Measurements from ENCODE around the gene C1orf50. TPM values are rescaled to one million over a fixed set of nuclear protein-coding genes. Genes with fewer than 3 reads are reported as not detected.
"Not testable (repeated sequence)": the region's sequence is repeated elsewhere in the genome, so short reads cannot be mapped to it uniquely, and the experiment has no call there.

The C1orf50 gene
- total RNA-seq, 1 donor from 2014 or later = 5.9 TPM

DNA sequence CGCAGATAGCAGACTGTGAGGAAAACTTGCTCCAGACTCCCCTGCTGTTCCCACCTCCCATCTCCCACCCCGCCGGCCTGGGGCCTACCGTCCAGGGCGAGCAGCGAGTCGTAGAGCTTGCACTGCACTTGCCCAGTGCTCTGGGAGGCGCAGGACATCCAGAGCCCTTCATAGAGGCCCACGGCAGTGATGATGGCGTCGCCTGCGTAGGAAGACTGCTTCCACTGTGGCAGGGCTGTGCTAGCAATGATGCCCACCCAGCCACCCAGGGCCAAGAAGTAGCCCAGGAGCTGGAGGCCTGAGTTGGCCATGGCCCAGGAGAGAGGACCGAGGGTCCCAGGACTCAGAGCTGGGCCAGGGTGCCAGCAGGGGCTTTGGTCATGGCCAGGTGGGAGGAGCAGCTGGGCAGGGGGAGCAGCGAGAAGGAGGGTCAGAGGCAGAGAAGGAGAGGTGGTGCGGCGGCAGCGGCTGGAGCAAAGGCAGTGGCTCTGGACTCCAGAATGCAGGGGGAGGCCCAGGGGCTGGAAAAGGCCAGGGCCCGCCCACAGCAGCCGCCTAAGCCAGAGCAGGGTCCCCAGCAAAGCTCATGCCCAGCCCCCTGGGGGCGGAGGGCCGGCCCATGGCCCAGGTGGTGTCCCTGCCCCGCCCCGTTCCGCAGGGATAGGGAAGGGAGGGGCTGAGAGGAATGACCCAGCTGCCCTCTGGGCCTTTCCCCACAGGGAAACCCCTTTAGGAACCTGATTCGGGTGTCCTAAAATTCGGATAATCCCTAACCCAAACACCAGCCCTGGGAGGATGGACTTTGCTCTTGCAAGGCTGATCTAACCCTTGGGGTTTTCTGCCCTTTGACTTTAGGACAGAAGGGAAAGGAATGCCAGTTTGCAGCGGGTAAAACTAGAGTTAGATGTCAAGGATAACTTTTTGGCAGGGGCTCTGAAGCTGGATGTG is 27.0 kb upstream of the C1orf50 start, which contains the start of gene CLDN19:
CLDN19 (minus strand) TSS at position 484 of the 948 bp plus-strand sequence; CDS start at position 311, 173 bp downstream.
- peak; percentile 36 for DNase-seq

DNA sequence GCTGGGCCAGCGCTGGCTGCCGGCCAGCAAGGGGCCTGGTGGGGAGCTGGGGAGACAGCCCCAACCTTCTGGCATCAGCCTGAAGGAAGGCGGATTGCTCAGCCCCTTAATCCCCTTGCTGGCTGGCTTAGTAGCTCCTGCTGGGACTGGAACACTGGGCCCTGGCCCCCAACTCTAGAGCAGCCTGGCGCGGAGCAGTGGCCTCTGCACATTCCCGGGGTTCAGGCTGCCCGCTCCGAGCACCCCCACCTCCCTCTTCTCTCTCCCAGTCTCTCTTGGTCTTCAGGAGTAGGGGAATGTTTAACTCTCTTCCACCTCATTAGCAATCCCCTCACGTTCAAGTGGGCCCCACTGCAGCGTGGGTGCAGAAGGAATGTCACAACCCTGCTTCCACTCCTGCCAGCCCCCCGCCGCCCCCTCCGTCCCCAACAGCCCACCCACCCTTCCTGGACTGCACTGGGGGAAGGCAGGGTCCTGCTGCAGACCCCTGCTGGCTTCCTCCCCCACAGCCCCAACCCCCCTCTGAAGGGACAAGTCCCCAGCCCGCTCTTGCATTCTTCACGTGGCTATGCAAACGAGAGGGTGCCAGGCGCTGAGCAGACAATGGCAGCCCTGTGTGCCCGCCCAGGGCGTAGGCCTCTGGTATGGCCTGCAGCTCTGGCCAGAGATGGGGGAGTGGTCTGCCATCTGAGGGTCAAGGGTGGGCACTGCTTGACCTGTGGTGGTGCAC is 26.0 kb upstream of the C1orf50 start:
- DNase-seq = no peak

DNA sequence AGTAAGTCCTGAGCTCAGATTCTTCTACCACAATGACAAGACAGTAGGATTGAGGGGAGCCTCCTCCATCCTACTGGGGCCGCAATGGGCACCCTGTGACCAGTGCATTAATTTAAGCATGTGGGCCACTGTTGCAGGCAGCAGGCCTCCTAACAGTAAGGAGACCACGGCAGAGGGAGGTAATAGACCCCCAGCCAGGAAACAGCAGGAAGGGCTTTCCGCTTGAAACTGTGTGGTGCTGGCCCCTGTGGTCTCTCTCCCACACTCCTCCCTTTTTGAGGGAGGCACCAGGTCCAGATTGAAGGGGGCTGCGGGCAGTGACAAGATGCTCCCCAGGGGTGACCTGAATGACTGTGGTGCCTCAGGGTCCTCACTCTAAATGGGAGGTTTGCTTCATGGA is 25.3 kb upstream of the C1orf50 start:
- DNase-seq = no peak

DNA sequence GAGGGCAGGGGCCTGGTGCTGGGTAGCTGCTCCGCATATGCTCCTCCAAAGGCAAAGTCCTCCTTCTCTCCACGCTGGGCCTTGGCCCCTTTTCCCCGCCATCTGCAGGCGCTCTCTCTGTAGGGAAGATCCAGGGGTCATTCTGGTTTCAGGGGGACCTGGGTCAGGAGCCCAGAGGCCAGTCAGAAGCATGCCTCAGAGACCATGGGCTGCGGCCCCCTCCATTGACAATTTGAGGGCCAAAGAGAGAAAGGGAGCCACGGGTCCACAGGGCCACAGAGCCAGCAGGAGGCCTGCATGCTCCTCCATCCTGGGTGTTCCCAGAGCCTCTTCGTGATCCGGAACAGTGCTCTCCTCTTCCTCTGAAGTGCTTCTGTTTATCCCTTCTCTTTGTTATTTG is 24.9 kb upstream of the C1orf50 start:
- DNase-seq = no peak

DNA sequence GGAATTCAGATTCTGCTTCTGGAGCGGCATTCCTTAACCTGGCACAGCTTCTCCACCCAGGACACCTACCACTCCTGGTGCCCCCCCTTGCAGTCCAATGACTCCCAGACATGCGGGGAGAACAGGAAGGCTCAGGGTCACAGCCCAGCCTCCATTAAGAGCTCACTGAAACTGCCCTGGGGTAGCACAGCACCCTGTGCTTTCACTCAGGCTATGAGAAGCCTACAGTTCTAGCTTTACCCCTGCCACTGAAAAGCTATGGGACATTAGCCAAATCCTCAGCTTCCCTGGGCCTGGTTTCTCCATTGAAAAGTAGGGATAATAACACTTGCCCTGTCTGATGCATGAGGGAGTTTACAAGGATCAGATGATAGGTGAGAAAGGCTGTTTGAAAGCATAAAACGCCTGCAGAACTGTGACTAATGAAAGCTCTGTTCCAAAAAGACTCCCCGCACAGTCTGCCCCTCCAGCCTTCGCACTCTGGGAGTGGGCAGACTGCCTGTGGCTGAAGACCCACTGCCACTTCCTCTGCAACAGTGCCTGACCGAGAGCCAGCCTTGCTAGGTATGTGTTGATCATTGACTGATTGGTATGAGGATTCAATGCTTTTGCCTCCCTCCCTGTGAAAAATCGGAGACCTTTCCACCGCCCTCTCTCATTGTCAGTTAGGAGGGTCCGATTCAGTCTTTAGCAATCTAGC is 24.3 kb upstream of the C1orf50 start:
- DNase-seq = no peak

DNA sequence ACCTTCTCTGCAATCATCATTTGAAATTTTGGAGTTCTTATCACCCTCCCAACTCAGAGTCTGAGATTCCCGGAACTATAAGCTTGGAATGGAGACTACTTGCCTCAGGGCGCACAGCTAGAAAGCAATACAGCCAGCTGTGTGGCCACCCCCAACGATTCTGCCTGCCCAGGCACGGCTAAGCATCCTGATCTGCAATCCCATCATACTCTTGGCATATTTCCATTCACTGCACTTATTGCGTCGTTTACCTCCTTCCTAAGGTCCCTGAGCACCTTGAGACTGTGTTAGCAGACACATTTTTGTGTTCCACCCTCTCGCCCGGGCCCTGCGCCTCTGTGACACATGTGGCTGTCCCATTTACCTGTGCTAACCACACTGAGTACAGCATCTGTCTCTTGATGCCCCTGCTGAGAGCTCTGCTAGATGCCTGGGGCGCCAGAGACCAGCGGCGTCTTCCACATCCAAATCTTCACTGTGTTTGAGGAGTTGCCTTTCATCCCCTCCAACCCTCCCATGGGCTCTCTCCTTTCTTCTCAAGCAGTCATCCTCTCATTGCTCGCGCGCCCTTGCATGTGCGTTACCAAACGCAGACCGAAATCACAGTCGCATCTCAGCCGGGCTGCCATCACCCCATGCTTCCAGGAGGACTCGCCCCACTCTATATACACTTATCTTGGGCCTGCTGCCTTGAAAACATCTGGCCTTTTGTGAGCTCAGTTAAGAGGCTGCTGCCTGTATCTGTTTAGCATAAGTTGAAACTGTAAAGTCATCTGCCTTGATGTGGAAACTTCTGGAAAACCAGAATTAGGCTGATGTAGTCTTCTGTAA is 23.5 kb upstream of the C1orf50 start:
- peak; percentile 61 for DNase-seq

DNA sequence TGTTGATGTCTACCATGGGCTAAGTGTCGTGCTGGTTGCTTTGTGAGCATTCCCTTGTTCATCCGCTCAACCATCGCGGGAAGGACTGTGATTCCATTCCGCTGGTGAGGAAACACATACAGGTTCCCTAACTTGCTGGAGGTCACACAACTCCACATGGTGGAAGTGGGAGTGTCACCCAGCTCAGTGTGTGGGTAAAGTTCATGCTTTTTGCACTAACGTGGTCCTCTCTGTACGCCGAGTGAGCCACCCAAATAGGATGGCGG is 23.0 kb upstream of the C1orf50 start:
- no peak for DNase-seq

DNA sequence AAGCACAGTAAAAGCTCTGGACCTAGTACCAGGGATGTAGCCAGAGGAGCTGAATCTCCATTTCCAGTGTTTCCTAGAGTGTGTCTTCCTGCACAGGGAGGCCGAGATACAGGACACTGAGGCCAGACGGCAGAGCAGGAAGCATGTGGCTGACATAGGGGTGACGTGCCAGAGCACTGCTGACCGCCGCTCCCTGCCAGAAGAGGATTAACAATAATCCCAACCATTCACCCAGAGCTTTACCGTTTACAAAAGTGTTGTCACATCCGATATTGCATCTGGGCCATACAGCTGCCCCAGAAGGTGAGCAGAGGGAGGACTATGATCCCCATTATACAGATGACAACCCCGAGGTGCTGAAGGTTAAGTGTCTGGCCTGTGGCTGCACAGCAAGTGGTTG is 21.2 kb upstream of the C1orf50 start:
- no peak for DNase-seq

DNA sequence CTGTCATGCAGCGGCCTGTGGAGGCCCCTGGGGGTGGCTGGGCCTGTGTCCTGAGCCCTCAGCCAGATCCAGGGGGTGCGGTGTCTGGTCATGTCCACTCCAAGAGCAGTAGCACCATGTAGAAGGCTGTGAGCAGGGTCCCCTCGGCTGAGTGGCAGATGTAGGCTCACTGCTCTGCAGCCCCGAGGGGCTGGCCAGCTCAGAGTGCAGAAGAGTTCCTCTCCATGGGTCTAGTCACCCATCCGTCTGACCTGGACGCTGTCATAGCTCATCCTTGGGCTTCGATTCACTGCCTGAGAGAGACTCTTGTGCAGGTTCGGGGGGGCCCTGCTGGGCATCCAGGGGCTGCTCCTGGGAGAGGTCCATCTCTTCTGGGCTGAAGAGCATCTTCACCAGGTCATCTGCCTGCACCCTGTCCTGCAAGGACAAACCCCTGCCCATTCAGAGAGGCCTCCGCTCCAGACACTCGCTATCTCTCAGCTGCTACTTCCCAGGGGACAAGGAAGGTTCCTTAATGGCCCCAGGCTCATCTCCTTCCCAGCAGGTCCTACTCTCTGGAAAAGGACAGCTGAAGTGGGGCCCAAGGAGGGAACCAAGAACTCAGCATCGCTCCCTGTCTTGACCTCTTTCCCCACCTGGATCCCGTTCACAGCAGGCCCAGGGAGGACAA is 20.5 kb upstream of the C1orf50 start:
- DNase-seq = no peak

DNA sequence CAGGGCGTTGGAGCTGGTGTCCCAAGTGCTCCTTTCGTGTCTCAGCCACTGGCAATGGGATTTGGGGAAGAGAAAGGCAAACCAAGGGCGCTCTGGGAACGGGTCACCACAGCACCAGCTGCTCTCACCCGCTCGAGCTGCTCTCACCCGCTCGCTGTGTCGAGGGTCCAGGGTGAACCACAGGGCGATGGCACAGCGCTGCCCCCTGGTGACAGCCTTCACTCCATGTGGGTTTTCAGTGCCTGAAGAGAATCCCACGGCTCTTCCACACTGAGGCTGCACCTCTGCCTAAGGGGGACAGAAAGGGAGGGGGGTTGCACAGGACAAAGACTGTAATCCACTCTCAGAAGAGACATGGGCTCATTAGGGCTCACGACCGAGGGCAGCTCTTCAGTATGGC is 19.9 kb upstream of the C1orf50 start:
- peak; percentile 75 for DNase-seq

DNA sequence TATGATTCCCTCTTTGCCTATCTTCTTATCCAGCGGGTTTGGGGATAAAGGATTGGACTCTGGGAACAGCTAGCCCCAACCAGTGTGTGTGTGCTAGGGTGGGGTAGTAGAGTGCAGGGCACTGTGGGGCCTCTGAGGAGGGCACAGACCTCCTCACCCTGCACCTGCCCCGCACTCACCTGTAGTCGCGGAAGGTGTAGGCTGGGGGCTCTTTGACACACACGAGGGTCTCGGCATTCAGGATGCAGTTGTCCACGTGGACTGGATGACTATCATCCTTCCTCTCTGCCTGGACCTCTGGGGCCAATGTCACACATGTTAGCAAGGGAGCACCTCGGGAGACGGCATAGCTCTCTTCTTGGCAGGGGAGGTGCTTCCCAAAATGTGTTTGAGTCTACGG is 19.0 kb upstream of the C1orf50 start:
- no peak for DNase-seq

DNA sequence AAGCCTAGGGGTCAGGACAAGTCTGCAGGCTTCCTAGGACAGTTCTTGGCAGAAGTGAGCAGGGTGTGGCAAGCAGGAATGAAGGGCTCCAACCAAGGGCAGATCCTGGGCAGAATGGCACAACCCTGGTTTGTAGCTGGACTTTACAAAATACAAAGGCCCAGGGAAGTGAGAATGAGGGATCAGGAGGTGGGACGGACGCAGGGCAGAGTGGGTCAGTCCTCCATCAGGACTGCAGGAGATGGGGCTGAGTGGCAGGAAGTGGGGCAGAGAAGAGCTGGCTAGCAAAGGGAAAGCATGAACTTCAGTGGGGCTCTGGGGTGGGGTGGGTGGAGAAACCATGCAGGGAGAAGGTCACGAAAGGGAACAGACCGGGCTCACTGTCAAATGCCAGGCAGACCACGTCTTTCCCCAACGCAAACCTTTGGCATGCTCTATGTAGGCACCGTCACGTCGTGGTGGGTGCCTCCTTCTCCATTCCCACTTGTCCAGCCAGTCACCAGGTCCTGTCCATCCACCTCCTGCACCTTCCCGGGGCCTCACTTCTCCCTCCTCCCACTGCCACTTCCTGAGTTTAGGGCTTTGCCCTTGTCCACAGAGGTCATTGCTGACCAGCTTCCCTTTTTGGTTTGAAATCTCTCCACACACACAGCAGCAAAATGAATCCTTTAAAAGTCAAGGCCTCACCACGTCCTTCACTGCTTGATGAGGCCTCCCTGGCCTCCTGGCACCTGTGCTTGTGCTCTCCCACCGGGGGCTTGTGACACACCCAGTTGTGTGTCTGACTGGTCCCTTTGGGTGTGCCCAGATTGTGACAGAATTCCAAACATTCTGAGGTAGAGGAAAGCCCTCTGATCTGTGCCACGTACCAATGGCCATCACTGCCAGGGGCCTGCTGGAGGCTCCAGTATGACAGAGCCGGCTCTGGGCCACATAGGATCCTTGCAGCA is 18.3 kb upstream of the C1orf50 start:
- no peak for DNase-seq

DNA sequence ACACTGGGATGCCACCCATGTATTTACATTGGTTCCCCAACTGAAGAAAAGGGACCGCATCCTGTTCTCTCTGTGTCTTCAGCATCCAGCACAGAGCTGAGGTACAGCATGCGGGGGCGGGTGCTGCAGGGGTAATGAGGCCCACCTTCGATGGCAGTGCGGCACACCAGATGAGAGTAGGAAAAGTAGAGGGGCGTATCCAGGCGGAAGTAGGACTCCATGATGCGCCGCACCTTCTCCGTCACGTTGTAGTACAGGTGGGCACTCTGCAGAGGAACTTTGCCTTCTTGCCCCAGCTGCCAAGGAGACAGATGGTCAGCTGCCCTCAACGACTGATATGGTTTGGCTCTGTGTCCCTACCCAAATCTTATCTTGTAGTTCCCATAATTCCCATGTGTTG is 17.0 kb upstream of the C1orf50 start:
- no peak for DNase-seq

DNA sequence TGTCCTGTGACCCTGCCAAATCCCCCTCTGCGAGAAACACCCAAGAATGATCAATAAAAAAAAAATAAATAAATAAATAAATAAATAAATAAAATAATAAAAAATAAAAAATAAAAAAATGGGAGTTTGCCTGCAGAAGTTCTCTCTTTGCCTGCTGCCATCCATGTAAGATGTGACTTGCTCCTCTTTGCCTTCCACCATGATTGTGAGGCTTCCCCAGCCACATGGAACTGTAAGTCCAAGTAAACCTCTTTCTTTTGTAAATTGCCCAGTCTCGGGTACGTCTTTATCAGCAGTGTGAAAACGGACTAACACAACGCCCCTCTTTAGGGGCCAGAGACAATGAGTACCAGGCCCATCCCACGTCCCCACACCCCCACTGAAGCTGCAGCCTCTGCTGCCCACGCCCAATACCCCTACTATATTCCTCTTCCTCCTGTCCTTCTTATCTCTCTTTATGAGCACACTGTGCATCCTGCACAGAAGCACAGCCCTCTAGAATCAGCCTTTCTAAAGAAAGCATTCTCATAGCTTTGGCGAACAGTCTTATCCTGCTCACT is 15.5 kb upstream of the C1orf50 start:
- DNase-seq = not testable (repeated sequence)

DNA sequence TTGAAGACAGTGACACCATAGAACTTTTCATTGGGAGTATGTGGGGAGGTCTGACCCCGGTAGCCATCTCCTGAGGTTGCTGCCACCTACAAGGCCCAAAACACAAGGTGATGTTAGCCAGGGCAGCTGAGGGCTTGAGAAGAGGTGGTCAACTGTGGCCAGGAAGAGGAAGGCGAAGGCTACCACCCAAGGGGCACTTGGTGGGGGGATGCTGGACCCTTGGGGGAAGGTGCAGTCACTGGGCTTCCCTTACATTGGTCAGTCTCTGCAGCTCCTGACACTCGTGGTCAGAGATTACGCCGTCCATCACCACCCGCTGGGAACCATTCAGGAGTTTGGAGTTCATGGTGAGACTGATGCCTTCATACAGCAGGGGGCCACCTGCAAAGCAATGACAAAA is 14.8 kb upstream of the C1orf50 start:
- no peak for DNase-seq

DNA sequence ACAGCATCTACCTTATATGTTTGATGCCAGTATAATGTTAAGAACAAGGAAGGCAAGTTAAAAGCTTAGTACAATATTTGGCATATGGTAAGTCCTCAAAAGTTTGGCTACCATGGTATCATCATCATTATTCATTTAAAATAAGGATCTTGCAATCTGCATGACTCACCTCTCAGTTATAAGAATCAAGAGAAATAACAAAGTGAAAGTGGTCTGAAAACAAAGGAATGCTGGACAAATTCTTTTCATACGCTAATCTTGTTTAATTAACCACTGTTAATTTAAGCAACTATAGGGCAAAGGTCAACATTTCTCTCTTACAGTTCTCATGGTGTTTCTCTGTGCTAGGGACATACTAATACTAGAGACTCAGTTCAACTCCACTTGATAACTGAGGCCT is 14.0 kb upstream of the C1orf50 start:
- no peak for DNase-seq

DNA sequence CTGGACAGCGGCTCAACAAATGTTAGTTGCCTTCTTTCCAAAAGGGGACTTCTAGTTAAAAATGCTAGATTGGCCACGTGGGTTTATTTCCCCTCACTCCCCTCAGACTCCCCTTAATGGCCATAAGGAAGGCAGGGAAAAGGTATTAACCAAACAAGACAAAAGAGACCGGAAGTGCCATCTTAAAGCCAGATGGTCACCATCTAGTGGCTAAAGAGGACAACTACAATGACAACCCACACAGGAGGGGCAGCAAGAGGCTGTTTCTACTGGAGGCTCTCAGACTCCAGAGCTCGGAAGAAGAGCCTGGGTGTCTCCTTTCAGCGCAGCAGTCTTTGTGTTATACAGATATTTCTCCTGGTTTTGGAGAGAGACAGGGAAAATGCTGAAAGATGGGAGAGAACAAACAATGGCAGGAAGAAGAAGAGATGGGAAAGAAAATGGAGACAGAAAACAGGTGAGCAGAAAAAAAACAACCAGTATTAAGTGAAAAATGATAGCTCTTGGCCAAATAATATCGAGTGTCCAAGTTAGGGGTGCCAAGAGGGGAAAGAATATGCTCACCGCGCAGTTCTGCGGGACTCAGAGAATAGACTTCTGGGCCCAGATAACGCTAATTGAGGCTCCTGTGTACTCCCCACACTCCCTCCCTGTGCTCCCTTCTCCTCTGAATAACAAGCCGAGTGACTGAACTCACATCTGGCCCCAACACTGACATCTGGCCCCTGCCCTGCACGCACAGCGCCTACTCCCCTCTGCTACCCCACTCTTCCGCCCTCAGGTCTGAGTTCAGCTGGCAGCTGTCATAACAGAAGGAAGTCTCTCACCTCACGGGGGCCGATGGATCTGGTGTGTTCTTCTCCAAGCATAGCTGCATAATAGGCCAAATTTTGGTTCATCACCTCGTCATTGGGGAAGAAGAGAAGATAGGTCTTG is 9.8 kb upstream of the C1orf50 start:
- peak; percentile 69 for DNase-seq

DNA sequence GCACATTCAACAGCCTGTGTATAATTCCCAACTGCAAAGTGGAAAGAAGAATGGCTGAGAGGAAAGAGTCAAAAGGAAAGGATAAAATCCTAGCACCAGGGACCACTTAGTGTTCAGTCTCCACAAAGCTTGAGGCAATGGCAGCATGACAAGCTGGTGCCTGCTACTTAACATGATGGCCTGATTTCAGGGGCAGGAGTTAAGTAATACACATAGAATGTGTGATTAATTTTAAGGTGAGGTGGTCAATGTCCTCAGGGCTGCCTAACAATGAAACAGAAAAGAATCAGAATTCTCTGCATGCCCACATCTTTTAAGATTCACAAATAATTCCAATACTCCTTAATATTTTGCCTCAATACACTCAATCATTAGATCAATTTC is 9.2 kb upstream of the C1orf50 start:
- no peak for DNase-seq

DNA sequence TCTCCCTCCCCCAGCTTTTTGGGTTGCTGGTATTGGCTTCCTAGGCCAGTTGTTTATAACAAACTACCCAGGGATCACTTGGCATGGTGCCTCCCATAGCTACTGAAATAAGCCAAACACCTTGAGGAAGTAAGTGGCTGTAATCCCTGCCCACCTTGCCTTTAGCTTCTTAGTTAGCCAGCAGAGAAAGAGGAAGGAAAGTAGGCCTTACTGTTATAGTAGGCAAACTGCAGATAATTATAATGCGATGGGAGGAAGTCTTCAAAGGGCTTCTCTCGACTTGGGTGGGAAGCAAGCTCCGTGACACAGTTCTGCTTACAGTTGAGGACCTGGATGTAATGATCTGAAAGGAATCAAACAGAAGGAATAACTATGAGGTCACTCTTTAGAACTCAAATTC is 8.4 kb upstream of the C1orf50 start:
- DNase-seq = no peak
